Spleen (tissue), 7 donors: ENCODE results near the gene ANKRD22.

Experiments used
- POLR2AphosphoS5 ChIP-seq, 3 donors: sonication (generic); formaldehyde crosslinking; IDR thresholded peaks; one replicate each; pipeline ENCODE4 v1.5.1; 2017; ENCODE audit warnings: antibody characterized with exemption in 3 of 3
- TF ChIP-seq, protein P1 (sequence below), 11 experiments: fragments of 200-600 bp in 7 of 11; fragments of 450-650 bp in 4 of 11; sonication (generic) in 4 of 11; IDR thresholded peaks in 8 of 11; conservative IDR thresholded peaks in 3 of 11; 1 replicate in 7 of 11; 2 replicates in 4 of 11; pipeline versions ENCODE4 v1.4.0 to v1.8.0; 2016 to 2021; ENCODE audit warnings: antibody characterized with exemption in 11 of 11, inconsistent platforms in 4 of 11, mild to moderate bottlenecking in 1 of 11
- donor health status: DM: no; HTN: no; CAD: no; lungs with moderate emphysema.
- donor health status: DM: no; HTN: no; CAD: no.
- donor health status: DM: no; HTN: no; CAD: no.

GRCh38 chr10:88849234-88849633, 2.4 kb downstream of the ANKRD22 start:
- TF ChIP-seq, protein P1, sequence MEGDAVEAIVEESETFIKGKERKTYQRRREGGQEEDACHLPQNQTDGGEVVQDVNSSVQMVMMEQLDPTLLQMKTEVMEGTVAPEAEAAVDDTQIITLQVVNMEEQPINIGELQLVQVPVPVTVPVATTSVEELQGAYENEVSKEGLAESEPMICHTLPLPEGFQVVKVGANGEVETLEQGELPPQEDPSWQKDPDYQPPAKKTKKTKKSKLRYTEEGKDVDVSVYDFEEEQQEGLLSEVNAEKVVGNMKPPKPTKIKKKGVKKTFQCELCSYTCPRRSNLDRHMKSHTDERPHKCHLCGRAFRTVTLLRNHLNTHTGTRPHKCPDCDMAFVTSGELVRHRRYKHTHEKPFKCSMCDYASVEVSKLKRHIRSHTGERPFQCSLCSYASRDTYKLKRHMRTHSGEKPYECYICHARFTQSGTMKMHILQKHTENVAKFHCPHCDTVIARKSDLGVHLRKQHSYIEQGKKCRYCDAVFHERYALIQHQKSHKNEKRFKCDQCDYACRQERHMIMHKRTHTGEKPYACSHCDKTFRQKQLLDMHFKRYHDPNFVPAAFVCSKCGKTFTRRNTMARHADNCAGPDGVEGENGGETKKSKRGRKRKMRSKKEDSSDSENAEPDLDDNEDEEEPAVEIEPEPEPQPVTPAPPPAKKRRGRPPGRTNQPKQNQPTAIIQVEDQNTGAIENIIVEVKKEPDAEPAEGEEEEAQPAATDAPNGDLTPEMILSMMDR (IDR thresholded peaks at IDR 0.05 in 8 of 11, conservative IDR thresholded peaks at IDR 0.05 in 3 of 11): no peak
- TF ChIP-seq POLR2AphosphoS5 (IDR thresholded peaks at IDR 0.05): no peak
